Measurements from ENCODE around the gene GOSR1.
A peak's percentile ranks its signal among the peaks of the same experiment; 100 is the strongest.
"Not testable (repeated sequence)": the region's sequence is repeated elsewhere in the genome, so short reads cannot be mapped to it uniquely, and the experiment has no call there.

The GOSR1 gene

GRCh38 chr17:30477083-30477773 lies at the start of gene GOSR1:
TSS of gene GOSR1 (plus strand) at chr17:30477408. CDS start at chr17:30477434, 26 bp downstream.
- DNase-seq: peak; percentile 95

- DNase-seq: no peak
Measured at GRCh38 chr17:30427611-30428010, 49.6 kb upstream of the GOSR1 start.

- DNase-seq: no peak
Measured at GRCh38 chr17:30429155-30429554, 48.1 kb upstream of the GOSR1 start.

- DNase-seq: no peak
Measured at GRCh38 chr17:30433514-30433913, 43.7 kb upstream of the GOSR1 start.

- DNase-seq: no peak
Measured at GRCh38 chr17:30436729-30437128, 40.5 kb upstream of the GOSR1 start.

GRCh38 chr17:30443721-30444120 lies 33.5 kb upstream of the GOSR1 start:
- DNase-seq: no peak

- DNase-seq: not testable (repeated sequence)
Measured at GRCh38 chr17:30446640-30447039, 30.6 kb upstream of the GOSR1 start.

- no peak for DNase-seq
Measured at GRCh38 chr17:30449480-30449879, 27.7 kb upstream of the GOSR1 start.

GRCh38 chr17:30450125-30451027 lies 26.8 kb upstream of the GOSR1 start:
- no peak for DNase-seq

GRCh38 chr17:30454635-30455034 lies 22.6 kb upstream of the GOSR1 start:
- DNase-seq: no peak

GRCh38 chr17:30458371-30458770 lies 18.8 kb upstream of the GOSR1 start:
- no peak for DNase-seq

GRCh38 chr17:30458797-30459413 lies 18.3 kb upstream of the GOSR1 start:
- DNase-seq: not testable (repeated sequence)

- no peak for DNase-seq
Measured at GRCh38 chr17:30468465-30468864, 8.7 kb upstream of the GOSR1 start.

GRCh38 chr17:30472238-30472890 lies 4.8 kb upstream of the GOSR1 start:
- DNase-seq: no peak

- DNase-seq: no peak
Measured at GRCh38 chr17:30475206-30475605, 2.0 kb upstream of the GOSR1 start.

GRCh38 chr17:30476726-30477082 lies 504 bp upstream of the GOSR1 start:
- DNase-seq: no peak

GRCh38 chr17:30477774-30478115 lies 537 bp downstream of the GOSR1 start:
- DNase-seq: no peak

GRCh38 chr17:30482555-30482954 lies 5.3 kb downstream of the GOSR1 start:
- DNase-seq: no peak

- DNase-seq: no peak
Measured at GRCh38 chr17:30483159-30483558, 6.0 kb downstream of the GOSR1 start.

- DNase-seq: no peak
Measured at GRCh38 chr17:30493780-30494179, 16.6 kb downstream of the GOSR1 start.

GRCh38 chr17:30495586-30495985 lies 18.4 kb downstream of the GOSR1 start:
- DNase-seq: no peak

- no peak for DNase-seq
Measured at GRCh38 chr17:30503558-30503957, 26.4 kb downstream of the GOSR1 start.

- no peak for DNase-seq
Measured at GRCh38 chr17:30505868-30506417, 28.7 kb downstream of the GOSR1 start.

Data from left hindlimb (tissue), 1 donor.